ENCODE results near the gene STOML2.
A peak's percentile ranks its signal among the peaks of the same experiment; 100 is the strongest.

Gene STOML2

DNA sequence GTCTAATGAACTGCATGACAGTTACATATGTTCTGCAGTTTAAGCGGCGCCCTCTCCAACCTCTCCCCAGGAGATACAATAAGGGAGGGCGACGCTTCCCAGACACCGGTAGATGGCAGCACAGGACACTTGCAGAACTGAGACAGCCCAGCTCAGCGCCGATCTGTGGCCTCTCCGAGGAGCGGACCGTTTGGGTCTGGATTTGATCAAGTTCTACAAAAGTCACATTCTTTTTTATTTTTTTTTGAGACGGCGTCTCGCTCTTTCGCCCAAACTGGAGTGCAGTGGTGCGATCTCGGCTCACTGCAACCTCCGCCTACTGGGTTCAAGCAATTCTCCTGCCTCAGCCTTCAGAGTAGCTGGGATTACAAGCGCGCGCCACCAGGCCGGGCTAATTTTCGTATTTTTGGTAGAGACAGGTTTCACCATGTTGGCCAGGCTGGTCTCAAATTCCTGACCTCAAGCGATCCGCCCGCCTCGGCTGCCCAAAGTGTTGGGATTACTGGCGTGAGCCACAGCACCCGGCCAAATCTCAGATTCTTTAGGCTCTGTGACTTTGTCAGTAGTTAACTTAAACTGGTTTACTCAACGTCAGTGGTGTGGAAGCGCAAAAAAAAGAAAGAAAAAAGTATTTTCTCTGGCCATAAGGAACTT lies 14.1 kb upstream of the STOML2 start:
- FAIRE-seq (no peak), DNase-seq (ENCODE audit: insufficient read length, low spot score) (no peak)
- TF ChIP-seq, protein P1, sequence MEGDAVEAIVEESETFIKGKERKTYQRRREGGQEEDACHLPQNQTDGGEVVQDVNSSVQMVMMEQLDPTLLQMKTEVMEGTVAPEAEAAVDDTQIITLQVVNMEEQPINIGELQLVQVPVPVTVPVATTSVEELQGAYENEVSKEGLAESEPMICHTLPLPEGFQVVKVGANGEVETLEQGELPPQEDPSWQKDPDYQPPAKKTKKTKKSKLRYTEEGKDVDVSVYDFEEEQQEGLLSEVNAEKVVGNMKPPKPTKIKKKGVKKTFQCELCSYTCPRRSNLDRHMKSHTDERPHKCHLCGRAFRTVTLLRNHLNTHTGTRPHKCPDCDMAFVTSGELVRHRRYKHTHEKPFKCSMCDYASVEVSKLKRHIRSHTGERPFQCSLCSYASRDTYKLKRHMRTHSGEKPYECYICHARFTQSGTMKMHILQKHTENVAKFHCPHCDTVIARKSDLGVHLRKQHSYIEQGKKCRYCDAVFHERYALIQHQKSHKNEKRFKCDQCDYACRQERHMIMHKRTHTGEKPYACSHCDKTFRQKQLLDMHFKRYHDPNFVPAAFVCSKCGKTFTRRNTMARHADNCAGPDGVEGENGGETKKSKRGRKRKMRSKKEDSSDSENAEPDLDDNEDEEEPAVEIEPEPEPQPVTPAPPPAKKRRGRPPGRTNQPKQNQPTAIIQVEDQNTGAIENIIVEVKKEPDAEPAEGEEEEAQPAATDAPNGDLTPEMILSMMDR (IDR thresholded peaks at IDR 0.05; ENCODE audit: insufficient read depth, missing control alignments) = peak; percentile 97

DNA sequence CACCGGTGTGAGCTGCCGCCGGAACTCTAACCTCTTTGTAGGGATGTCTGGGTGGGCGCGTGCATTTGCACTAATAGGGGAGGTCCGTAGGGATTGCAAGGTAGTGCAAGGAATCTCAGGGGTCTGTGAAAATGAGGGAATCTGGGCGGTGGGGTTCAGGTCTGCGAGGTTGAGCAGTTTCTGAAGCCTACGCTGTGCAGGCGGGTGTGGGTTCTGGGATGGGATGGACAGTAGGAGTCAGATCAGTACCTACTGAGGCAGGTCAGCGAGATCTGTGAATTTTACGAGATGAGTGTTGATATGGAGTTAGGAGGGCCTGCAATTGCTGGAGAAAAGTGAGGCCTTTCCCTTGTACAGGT lies 13.6 kb upstream of the STOML2 start:
- DNase-seq (ENCODE audit: insufficient read length, low spot score) (no peak), FAIRE-seq (no peak)
- TF ChIP-seq, protein P1 (IDR thresholded peaks at IDR 0.05; ENCODE audit: insufficient read depth, missing control alignments) = no peak

DNA sequence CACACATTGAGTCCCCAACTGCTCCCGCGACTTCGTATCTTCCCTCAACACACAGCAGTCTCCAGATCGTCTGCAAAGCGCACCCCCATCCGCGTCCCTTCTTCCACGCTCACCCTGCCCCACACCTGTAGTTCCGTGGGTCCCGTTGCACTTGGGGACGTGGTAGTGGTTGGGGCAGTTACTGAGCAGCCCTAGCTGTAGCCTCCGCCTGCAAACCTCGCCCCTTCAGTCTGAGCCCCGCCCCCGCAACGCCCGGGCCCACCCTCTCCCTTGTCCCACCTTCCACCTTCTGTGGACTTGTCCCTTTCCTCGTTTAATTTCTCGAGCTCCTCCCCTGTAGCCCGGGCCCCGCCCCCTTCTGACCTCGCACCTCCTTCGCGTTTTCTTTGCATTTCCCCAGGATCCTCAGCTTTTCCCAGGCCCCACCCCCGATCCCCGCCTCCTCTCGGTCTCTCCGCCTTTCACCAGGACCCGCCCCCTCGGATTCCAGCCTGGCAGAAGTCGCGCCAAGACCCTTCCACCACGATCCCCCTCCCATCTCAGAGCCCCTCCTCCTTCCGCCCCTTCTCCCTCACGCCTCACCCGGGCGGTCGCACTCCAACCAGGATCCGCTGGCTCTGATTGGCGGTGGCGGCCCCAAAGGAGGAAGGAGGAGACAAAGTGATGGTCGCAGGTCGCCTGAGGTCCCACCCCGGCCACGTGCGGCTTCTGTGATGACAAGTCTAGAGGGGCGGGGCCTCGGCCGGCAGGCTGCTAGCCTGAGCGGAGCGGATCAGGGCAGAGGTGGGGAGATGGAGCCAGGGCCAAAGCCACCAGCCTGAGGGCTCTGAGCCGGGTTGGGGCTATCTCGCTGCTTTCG lies 13.0 kb upstream of the STOML2 start, which contains the start of gene ATOSB:
Gene ATOSB (minus strand): TSS at position 183 of the 859 bp plus-strand sequence. CDS start 7,588 bp downstream, outside the sequence.
- FAIRE-seq = no peak
- peak; percentile 87 for DNase-seq (ENCODE audit: insufficient read length, low spot score)
- TF ChIP-seq, protein P1 (IDR thresholded peaks at IDR 0.05; ENCODE audit: insufficient read depth, missing control alignments) = no peak

DNA sequence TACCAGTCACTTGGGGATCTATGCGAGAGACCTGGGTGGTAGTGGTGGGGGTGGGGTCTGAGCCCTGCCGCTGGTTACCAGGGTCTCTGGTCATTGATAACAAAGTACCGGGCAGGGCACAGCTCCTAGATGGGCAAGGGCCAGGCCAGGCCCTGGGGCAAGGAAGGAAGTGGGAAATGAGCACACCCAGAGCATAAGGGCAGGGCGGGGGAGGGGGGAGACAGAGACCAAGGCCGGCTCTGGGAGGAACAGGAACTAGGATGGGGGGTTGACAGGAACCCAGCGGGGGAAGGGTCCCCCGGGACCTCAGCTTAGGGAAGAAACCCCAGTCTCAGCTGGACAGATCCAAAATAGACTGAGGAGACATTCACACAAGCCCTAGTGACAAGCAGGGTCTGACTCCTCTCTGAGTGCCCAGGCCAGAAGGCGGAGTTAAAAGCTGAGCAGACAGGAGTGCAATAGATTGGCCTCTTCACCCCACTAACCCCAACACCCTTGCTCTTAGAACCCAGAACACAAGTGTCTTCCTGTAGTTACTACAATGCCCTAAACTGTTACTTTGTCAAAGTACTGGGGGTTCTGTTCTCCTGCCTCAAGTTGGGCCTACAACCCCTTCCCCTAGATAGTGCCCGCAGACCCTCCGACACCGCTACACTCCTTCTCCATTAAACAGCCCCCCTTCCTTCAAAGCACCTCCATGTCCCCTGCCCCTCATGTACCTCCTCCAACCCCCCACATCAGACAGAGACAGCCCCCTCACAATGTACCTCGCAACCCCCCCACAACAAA lies 12.1 kb upstream of the STOML2 start:
- no peak for FAIRE-seq
- TF ChIP-seq, protein P1 (IDR thresholded peaks at IDR 0.05; ENCODE audit: insufficient read depth, missing control alignments) = no peak
- DNase-seq (ENCODE audit: insufficient read length, low spot score) = no peak

DNA sequence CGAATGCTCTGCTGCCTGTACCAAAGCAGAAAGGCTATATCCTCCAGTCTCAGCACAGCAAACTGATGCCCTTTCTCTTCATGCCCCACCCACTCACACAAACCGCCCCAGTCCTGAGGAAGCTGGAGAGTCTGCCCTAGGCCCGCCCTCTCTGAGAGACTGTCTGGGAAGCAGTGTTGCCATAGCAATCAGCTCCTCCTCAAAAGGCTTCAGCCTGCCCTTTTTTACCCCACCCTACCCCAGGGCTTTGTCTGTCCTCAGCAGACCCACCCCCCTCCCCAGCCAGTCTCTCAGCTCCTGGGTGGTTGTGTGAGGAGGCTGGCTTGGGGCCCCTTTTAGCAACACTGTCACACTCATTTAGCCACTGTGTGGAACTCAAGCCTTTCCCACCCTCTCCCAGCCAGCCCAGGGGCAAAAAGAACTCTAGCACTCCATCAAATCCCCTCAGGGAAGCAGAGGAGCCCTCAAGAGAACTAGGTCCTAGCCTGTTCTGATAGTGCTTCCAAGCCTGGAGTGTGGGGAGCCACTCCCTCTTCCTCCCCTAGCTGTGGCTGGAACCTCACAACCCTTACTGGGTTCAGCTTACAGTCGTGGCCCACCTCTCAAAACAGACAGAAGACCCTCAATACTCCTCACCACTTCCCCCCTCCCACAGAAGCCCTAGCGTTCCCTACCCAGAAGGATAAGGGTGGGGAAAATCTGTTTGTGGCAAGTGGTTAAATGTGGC lies 11.3 kb upstream of the STOML2 start:
- DNase-seq (ENCODE audit: insufficient read length, low spot score) (no peak), FAIRE-seq (no peak)
- TF ChIP-seq, protein P1 (IDR thresholded peaks at IDR 0.05; ENCODE audit: insufficient read depth, missing control alignments) = no peak

DNA sequence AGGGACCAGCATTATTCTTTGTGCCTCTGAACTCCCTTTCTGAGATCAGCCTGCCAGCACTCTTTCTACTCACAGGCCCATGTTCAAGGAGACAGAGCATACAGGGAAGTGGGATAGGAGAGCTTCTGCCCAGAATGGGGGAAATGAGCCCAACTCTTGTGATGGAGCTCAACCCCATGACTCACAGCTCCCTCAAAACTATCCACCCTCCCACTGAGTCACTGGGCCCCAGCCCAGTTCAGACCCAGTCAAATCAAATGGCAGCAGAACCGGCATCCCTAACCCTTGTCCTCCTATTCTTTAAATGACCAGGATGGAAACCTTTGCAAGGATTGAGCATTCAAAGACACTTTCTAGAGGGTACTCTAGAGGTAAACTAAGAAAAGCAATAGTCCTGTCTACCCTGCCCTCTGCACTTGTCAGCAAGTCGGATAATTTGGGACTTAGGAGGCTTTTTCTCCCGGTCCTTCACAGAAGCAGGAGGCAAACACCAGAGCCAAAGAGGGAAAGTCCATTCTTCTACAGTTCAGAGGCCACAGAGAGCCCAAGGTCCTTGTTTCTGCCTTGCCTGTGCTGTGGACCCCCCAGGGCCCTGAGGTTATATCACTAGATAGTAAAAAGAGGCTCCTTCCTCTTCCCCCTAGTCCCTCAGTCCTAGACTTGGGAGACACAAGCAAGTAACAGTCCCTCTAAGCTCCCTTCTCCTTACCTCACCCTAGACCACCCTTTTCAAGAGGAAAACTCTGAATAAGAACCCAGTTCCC lies 9.5 kb upstream of the STOML2 start:
- no peak for DNase-seq (ENCODE audit: insufficient read length, low spot score)
- FAIRE-seq = no peak
- TF ChIP-seq, protein P1 (IDR thresholded peaks at IDR 0.05; ENCODE audit: insufficient read depth, missing control alignments) = no peak
